Activated CD4-positive, alpha-beta T cell treated with anti-CD3 and anti-CD28 coated beads for 48 hours (primary cell): ENCODE measurements around the gene VAV2.

Source experiments
- DNase-seq: peaks from one replicate; pipeline ENCODE4 v3.0.0-alpha.2; 2020

Gene VAV2

GRCh38 chr9:133789778-133790177 lies 202.3 kb downstream of the VAV2 start:
- no peak for DNase-seq

GRCh38 chr9:133788819-133789717 lies 203.1 kb downstream of the VAV2 start:
- no peak for DNase-seq

DNA sequence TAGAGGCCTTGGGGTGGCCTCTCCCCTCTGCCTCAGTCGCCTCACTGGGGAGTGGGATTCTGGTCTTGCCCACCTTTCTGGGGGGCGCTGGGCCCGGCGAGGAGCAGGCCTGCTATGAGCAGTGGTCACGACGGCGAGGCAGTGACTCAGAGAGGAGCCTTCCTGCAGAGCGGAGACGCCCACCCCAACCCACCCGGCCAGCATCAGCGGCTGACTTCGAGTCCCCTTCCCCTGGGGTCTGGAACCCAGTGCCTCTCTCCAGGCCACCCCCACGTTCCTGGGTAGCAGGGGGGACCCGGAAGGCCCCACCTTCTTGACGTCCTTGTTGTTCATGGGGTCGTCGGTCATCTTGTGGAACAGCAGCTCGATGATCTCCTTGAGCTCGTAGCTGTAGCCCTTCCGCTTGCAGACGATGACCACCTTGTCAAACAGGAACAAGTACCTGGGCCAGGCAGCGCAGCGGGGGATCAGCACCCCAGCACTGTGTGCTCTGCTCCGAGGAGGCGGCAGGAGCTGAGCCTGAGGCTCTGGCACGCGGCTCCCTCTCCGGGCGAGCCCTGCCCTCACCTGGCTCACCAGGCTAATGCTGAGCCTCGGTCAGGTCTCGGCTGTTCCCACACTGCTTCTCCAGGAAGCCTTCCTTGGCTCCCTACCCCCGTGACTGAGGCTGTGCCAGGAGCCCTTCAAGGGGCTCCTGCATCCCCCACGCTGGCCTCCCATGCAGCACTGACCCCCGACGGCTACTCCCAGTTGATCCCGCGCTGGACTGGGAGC lies 203.9 kb downstream of the VAV2 start:
- no peak for DNase-seq

- DNase-seq, result no peak
Observed at GRCh38 chr9:133787754-133788025, 204.4 kb downstream of the VAV2 start.

- no peak for DNase-seq
Observed at GRCh38 chr9:133786907-133787753, 205.0 kb downstream of the VAV2 start.

DNA sequence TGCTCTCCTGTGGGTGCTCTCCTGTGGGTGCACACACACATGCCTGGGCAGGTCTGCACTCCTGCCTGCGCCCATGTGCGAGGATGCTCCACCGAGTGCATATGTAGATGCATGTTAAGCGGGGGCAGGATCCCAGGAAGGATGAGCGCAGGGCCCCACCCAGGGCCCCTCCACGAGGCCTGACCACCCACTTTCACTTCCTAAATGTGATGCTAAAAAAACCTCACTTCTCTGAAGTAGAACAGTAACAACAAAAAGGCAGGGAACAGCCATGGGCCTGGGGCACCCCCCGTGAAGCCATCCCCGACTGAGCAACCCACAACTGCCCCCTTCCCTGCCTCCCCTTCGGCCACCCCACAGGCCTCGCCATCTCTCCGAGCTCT lies 205.8 kb downstream of the VAV2 start:
- no peak for DNase-seq

GRCh38 chr9:133785753-133786370 lies 206.3 kb downstream of the VAV2 start:
- DNase-seq, result no peak

GRCh38 chr9:133784731-133785561 lies 207.2 kb downstream of the VAV2 start:
- no peak for DNase-seq

GRCh38 chr9:133783331-133783731 lies 208.8 kb downstream of the VAV2 start:
- no peak for DNase-seq

DNA sequence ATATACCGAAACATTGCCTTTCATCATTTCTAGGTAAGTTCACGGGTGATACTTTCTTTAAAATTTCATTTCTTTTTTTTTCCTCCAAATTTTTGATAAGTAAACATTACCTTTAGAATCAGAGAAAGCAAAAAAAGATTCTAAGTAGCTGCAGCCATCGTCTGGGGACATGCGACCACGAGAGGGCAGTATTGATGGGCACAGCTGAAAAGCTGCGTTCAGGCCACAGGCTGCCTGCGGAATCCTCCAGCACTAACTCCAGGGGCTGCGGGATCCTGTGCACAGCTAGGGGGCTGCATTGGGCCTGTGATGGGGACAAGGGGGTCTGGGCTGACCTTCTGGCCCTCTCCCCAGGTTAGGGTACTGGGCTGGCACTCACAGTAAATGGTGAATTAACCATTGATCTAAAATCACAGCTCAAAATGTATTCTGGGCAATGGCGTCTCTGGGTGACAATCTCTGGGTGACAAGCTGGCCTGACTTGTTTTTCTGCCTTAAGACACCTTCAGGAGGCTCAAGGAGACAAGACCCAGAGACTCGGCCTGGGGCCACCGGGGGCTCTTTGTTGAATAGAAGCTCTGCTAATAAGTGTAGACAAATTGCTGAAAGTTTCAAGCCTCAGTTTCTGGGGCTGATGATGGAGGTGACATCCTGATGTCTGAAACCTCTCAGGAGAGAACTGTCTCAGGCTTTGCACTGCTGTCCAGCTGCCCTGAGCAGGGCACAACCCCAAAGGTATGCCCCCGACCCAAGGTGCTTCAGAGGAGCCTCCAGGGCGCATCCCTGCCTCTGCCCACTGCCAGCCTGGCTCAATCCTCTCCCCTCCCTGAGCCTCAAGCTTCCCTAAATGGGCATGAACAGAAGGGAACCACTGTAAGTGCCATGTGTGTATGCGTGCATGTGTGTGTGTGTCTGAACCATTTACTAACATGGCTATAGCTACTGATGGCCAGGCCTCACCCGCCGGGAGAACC lies 209.7 kb downstream of the VAV2 start:
- peak; percentile 80 for DNase-seq

- peak; percentile 15 for DNase-seq
Observed at GRCh38 chr9:133781828-133782135, 210.3 kb downstream of the VAV2 start.

GRCh38 chr9:133780962-133781827 lies 210.9 kb downstream of the VAV2 start:
- no peak for DNase-seq

- DNase-seq, result no peak
Observed at GRCh38 chr9:133780404-133780945, 211.6 kb downstream of the VAV2 start.

GRCh38 chr9:133779516-133780403 lies 212.4 kb downstream of the VAV2 start:
- no peak for DNase-seq

- no peak for DNase-seq
Observed at GRCh38 chr9:133779081-133779480, 213.0 kb downstream of the VAV2 start.

GRCh38 chr9:133778336-133779013 lies 213.6 kb downstream of the VAV2 start:
- no peak for DNase-seq

- no peak for DNase-seq
Observed at GRCh38 chr9:133777871-133778270, 214.3 kb downstream of the VAV2 start.
